ENCODE results near the gene SSBP3. TPM values are rescaled to one million over a fixed set of nuclear protein-coding genes. Genes with fewer than 3 reads are reported as not detected.

SSBP3 gene
- total RNA-seq, 4 donors from 2014 or later = 19.0 to 35.2 (median 33.4) TPM

DNA sequence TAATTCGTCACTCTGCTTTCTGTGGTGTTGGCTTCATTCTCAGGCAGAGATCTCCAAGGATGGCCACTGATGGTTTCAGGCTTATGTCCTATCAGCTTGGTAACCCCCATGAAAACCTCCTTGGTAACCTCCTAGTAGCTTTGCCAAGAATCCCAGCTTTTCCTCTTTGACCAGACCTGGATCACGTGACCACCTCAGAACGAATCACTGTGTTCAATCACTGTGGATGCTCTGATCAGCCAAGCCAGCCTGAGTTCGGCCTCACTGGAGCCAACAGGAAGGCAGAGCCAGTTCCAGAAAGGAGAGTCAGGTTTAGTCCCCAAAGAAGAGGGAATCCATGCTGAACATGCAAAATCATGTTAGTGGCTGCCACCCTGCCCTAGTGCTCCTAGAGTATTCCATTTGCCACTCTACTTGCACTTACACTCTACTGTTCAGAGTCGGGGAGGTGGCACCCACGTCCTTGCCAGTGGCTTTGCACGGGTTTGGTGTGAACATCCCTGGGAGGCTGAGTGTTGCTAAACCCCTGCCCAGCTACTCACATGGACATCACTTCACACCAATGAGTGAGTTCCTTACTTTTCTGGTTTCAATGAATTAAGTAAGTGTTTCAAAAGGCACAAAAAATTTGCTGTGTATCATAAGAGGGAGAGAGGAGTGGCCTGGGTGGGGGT lies 33.5 kb upstream of the SSBP3 start:
- Histone ChIP-seq H3K27me3 (no peaks in the 10 kb centered on the region), H3K36me3 (no peaks in the 10 kb centered on the region), H3K4me1 (no peaks in the 10 kb centered on the region), H3K4me3 (no peak overlapping the region), H3K27ac (no peak overlapping the region), H3K9me3 (no peaks in the 10 kb centered on the region)
- no peak for TF ChIP-seq POLR2A (IDR thresholded peaks at IDR 0.05)
- no peak for TF ChIP-seq CTCF (IDR thresholded peaks at IDR 0.05)
- no peak for DNase-seq

DNA sequence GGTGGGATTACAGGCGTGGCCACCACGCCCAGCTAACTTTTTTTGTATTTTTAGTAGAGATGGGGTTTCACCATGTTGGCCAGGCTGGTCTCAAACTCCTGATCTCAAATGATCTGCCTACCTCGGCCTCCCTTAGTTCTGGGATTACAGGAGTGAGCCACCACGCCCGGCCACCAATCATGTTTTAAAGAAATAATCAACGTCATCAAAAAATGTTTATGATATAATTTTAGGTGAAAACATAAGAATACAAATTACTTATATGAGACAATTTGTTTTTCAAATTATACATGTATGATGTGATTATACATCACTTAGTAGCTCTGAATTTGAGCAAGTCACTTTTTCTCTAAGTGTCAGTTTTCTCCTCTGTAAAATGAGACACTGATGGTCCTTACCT lies 31.6 kb upstream of the SSBP3 start:
- Histone ChIP-seq H3K4me1 (no peaks in the 10 kb centered on the region), H3K27me3 (no peaks in the 10 kb centered on the region), H3K27ac (no peak overlapping the region), H3K4me3 (no peak overlapping the region), H3K9me3 (no peaks in the 10 kb centered on the region), H3K36me3 (no peaks in the 10 kb centered on the region)
- DNase-seq = no peak
- TF ChIP-seq CTCF (IDR thresholded peaks at IDR 0.05) = no peak
- TF ChIP-seq POLR2A (IDR thresholded peaks at IDR 0.05) = no peak

DNA sequence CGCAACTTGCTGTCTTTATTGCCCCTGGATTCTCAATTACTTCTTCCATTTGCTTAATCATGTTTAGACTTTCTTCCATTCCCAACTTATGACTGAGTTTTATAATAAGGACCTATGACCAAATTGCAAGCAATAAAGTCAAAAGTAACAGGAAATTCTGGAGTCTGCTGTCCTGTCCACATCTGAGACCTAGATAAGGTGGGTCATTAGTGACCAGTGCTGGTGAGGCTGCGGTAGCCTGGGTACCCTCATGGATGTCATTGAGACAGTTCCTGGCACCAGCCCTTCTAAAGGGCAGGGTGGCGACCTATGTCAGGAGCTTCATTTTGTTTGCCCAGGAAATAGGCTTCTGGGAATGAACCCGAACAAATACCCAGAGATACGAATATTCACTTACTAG lies 30.6 kb upstream of the SSBP3 start:
- Histone ChIP-seq H3K27me3 (no peaks in the 10 kb centered on the region), H3K4me1 (no peaks in the 10 kb centered on the region), H3K4me3 (no peak overlapping the region), H3K9me3 (no peaks in the 10 kb centered on the region), H3K27ac (peak overlapping the region in 1 of 4 donors; percentile 25), H3K36me3 (no peaks in the 10 kb centered on the region)
- DNase-seq = peak in 1 of 3 donors; percentile 53
- TF ChIP-seq CTCF (IDR thresholded peaks at IDR 0.05) = no peak
- no peak for TF ChIP-seq POLR2A (IDR thresholded peaks at IDR 0.05)

GRCh38 chr1:54429838-54430237 lies 23.6 kb upstream of the SSBP3 start:
- Histone ChIP-seq H3K27ac (no peak overlapping the region), H3K36me3 (no peaks in the 10 kb centered on the region), H3K4me3 (no peak overlapping the region), H3K27me3 (no peaks in the 10 kb centered on the region), H3K4me1 (no peaks in the 10 kb centered on the region), H3K9me3 (no peaks in the 10 kb centered on the region)
- no peak for DNase-seq
- TF ChIP-seq CTCF (IDR thresholded peaks at IDR 0.05) = no peak
- no peak for TF ChIP-seq POLR2A (IDR thresholded peaks at IDR 0.05)

- Histone ChIP-seq H3K27me3 (no peaks in the 10 kb centered on the region), H3K36me3 (no peaks in the 10 kb centered on the region), H3K9me3 (no peaks in the 10 kb centered on the region), H3K27ac (no peak overlapping the region), H3K4me3 (no peak overlapping the region), H3K4me1 (no peaks in the 10 kb centered on the region)
- DNase-seq = no peak
- TF ChIP-seq CTCF (IDR thresholded peaks at IDR 0.05) = no peak
- TF ChIP-seq POLR2A (IDR thresholded peaks at IDR 0.05) = no peak
Measured at GRCh38 chr1:54428837-54429518, 22.8 kb upstream of the SSBP3 start.
